GM21529 (cell line): Measurements from ENCODE around the gene NAA20.

ENCODE experiments used
- ATAC-seq: cut with Tn5 transposase; IDR thresholded peaks from one replicate; pipeline ENCODE4 v1.9.1; 2021; ENCODE audit not compliant: unreplicated experiment

The NAA20 gene, protein sequence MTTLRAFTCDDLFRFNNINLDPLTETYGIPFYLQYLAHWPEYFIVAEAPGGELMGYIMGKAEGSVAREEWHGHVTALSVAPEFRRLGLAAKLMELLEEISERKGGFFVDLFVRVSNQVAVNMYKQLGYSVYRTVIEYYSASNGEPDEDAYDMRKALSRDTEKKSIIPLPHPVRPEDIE

DNA sequence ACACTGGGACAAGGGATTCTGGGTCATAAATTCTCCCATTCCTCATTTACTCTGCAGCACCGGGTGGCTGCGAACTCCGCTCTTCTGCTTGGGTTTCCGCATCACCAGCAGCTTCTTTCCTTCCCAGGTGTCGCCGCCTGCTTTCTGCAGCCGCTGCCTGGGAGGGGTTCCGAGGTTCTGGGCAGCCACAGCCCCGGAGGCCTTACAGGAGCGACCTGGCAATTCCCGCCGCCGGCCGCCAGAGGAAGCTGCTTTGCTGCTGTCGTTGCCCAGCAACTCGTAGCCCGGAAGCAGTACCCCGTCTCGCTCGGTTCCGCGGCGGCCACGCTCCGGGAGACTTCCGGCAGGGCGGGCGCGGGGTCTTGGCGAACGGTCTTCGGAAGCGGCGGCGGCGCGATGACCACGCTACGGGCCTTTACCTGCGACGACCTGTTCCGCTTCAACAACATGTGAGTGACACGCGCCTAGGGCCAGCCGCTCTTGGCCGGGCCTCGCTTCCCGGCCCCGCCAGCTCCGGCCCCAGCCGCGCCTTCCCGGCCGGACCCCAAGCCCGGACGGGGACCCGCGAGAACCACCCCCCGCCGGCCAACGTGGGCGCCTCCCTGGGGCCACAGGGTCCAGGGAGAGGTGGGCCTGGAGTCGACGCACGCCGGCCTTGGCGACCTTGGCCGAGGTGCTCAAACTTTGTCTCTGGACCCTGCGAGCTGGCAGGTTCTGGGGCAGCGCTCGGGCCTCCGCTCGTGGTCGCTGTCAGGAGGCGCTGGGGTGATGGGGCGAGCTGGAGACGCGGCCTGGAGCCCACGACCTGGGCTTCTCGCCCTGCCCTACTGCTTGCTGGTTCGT, at the start of gene NAA20:
Gene NAA20 (plus strand): TSS at position 362 of the 843 bp plus-strand sequence. CDS start 35 bp downstream, at position 397.
- peak; percentile 98 for ATAC-seq

DNA sequence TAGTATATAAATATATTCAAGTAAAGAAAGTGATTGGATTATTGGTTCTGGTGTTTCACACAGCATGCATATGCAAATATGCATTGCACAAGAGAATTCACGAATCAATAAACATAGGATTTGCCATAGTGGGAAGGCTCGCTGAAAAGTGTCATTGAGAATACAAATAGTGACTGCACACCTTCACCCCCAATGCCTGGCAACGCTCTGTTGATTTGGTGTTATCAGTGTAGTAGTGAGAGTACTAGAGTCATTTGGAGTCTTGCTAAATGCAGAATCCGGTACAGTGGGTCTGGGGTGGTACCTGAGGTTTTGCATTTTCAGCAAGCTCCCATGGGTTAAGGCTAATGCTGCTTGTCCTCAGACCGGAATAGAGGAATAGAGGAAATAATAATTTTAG, 49.7 kb upstream of the NAA20 start:
- ATAC-seq: no peak

DNA sequence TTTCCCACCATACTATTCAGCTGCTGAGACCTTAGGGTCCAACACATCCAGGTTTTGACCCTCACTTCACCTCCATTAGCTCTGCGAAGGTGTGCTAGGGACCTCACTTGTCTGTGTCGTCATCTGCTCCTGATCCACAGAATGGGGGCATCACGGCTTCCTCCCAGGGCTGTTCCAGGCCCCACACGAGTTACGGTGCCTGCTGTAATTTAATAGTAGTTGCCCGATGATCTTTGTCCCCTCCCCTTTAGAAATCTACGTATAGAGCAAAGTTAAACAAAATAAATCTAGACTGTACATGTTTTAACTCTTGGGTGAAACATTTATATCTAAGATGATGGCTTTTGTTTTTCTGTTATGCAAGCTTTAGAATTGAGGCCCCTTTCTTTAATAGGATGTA, 49.1 kb upstream of the NAA20 start:
- ATAC-seq: no peak

DNA sequence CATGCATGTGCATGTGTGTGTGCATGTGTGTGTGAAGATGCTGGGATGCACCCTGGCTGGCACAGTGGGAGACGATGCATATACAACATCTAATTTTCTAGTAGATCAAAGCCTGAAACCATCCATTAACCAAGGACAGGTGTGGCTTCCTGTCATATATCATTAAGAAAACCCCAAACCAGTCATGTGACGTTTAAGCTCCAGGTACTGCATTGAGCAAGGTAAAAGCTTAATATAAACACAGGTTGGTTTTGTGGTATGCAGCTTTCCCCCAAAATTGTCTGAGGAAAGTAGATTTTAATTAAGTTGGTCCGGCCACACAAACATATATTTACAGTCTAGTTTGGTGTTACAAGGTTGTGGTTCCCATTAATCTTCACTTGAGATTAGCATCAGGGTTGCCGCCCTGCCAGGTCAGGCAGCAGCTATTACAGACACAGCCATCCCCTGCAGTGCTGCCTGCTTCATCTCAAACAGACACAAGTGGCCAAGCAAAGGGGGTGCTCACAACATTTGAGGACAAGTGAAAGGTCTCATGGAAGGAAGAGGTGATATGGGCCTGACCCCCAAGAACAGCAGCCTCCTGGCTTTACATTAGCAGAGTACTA, 48.6 kb upstream of the NAA20 start:
- no peak for ATAC-seq

DNA sequence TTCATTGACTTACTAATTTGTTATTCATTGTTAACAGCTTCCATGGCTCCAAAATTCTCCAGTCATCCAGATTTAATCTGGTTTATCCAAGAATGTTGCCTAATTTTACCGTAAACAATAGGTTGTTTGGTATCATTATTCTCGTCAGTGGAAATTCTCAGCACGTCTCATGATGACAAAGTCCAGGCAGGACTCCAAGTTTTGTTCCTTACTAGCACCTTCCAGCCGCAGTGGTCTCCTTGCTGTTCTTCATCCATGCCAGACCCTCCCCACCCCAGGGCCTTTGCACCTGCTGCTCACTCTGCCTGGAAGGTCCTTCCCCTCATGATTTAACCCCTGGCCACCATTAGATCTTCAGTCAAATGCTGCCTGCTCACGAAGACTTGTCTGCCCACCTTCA, 48.1 kb upstream of the NAA20 start:
- ATAC-seq: no peak

DNA sequence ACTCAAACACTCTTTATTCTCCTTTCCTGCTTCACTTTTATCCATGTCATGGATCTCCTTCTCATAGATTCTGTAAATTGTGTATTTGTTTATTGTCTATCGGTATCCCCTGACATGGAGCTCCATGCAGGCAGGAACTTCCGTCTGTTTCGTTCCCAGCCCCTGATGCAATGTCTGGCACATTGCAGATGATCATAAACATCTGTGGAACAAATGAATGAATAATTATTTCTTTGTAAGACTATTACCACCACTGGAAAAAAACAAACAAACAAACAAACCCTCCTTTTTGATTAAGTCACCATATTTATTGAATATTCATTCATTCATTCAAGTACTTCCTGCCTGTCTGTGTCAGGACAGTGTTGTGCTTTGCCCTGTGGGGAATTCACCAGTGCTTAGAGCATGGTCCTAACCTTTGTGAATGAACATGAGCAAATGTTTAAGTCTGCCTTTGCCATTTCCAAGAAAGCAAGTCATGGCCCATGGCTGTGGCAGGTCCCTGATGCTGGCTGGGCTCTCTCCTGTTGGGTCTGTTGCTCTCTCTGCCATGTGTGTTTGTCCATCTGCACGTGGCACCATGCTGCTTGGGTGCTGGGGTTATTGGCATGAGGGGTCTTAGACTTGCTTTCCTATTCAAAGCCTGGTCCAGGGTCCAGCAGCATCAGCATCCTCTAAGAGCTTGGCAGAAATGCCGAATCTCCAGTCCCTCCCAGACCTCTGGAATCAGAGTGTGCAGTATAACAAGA, 47.5 kb upstream of the NAA20 start:
- ATAC-seq: no peak

DNA sequence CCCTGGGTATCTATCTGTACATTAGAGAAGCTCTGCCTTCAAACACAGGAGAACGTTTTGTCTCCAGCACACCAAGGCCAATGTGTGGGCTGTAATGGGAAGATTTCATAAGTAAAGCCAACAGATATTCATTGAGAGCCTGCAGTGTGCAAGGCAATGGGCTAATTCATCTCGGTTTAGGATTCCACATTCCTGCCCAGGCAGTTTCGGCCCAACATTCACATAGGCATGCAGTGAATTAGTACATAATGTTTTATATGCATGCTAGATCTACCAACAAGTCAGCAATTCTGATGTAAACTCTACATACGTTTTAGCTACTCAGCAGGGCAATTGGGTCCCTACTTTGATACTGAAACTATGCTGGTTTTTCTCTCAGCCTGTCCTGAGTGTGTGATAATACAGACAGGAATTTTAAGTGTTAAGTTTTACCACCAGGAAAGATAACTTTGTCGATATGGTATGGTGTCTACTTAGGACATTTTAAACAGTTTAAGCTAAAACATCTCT, 46.9 kb upstream of the NAA20 start:
- no peak for ATAC-seq

DNA sequence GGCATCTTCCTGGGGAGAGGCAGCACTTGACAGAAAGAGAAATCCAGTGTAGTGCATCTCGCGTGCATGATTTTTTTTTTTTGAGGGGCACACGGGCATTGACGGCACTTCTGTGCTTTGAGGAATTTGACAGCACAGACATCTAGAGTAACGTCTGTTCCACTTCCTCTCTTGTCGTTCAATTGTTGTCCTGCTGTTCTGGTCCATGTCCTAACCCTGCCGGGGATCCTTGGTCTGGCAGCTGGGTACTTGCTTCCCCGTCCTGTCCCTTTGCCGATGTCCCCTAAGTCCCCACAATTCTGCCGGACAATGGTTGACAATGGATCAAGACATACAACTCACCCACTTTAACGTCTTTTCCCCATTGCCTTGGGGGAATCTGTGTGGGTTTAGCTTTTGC, 46.0 kb upstream of the NAA20 start:
- no peak for ATAC-seq

DNA sequence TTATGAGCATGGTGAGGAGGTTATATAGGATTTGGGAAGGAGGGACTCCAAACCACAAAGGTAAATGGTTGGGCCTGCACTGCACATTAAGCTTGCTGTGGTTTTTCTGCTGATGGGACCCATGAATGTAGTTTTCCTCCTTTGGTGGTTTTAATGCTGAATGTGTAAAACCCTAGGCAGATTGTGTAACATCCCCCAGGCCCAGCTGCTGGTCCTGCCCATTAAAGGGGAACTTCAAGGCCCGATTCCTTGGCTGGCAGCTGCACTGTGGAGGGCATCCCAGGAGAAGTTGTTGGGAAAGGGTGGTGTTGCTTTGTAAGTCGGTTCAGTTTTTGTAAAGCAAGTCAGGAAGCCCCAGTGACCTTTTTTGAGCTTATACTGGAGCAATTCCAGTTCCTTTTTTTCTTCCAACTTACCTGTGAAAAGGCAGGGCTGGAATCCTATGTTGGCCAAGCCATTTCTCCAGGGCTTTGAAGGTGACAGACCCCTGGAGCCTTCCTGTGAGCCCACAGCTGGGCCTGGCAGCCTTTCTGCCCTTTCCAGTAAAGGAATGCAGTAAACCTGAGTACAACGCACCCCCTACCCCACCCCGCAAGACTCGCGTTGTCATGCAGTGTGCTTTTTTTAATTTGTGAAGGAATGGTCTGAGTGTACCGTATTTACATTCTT, 43.1 kb upstream of the NAA20 start:
- ATAC-seq: no peak

DNA sequence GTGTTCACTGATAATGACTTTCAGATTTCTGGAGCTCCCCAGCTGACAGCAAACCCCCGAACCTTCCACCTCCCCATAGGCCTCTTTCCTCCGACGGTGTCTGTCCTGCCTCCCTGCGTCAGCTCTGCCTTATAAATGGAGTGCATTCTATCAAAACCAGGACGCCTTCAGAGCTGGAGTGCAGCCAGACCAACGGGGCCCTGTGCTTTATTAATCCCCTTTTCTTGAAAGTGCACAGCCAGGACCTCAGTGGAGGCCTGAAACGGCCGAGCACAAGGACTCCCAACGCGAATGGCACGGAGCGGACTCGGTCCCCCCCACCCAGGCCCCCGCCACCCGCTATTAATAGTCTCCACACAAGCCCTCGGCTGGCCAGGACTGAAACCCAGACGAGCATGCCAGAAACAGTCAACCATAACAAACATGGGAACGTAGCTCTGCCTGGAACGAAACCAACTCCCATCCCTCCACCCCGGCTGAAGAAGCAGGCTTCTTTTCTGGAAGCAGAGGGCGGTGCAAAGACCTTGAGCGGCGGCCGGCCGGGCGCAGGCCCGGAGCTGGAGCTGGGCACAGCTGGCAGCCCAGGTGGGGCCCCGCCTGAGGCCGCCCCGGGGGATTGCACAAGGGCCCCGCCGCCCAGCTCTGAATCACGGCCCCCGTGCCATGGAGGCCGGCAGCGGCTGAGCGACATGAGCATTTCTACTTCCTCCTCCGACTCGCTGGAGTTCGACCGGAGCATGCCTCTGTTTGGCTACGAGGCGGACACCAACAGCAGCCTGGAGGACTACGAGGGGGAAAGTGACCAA, 42.3 kb upstream of the NAA20 start:
- ATAC-seq: no peak

DNA sequence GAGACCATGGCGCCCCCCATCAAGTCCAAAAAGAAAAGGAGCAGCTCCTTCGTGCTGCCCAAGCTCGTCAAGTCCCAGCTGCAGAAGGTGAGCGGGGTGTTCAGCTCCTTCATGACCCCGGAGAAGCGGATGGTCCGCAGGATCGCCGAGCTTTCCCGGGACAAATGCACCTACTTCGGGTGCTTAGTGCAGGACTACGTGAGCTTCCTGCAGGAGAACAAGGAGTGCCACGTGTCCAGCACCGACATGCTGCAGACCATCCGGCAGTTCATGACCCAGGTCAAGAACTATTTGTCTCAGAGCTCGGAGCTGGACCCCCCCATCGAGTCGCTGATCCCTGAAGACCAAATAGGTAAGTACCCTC, 41.7 kb upstream of the NAA20 start:
- ATAC-seq: no peak

DNA sequence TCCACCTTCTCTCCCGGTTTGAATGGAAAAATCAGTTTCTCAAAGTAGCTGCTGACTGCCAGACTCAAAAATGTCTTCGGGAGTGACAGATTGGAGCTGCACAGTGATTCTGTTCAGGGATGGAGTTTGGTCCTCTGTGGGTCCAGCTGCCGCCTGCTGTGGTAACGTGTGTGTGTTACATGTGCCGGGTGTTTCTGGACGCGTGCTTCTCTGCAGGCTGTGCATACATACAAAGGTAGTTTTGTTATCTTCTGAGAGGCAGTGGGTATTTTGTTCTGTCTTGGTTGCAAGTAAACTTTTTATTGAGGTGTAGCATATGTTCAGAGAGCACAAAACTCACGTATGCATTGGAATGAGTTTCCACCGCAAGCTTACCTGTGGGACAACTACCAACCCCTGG, 41.3 kb upstream of the NAA20 start:
- no peak for ATAC-seq

DNA sequence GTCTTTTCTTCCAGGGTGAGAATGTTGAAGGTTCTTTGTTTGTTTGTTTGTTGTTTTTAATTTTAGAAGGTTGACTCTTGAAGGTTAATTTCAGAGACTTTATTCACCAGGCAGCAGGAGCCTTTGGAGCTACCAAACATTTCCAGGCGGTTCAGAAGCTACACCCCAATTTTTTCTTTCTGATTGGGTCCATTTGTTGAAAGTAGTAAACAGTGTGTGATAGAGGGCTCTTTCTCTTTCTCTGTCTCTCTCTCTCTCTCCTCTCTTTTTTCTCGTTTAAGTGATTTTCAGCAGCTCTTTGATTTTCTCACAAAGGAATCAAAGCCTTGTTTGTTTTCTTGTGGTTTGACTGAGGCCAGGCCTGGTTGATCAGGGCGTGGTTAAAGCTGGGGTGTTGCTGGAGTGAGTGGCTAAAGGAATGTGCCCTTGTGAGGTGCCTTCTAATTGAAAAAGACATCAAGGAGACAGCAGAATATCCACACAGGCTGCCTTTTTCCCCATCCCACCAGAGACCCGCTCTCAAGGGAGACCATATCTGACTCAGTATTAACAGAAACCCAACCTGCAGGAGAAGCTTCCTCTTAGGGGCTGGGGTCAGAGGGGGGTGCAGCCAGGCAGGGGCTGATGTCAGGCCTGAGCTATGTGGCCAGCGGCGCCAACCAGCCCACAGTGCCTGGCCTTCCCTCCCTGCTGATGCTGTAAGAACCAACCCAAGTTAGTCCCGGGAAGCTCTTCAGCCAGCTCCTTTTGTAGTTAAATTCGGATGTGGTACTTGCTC, 40.4 kb upstream of the NAA20 start:
- ATAC-seq: no peak

DNA sequence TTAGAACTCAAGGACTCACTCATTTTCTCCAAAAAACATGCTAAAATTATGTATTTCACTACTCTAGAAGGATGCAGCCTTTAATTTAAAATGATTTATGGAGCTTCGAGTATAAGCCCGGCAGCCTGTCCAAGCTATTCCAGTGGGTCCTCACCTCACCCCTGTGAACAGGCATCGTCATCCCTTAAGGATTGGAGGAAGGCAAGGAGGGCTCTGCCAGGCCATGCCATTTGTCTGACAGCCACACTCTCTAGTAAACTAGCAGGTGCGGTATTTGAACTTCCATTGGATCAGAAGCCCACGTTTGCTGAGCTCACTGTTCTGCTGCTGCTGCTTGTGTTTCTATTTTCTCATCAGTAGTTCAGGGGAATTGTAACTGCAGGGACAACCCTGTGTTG, 39.8 kb upstream of the NAA20 start:
- no peak for ATAC-seq

DNA sequence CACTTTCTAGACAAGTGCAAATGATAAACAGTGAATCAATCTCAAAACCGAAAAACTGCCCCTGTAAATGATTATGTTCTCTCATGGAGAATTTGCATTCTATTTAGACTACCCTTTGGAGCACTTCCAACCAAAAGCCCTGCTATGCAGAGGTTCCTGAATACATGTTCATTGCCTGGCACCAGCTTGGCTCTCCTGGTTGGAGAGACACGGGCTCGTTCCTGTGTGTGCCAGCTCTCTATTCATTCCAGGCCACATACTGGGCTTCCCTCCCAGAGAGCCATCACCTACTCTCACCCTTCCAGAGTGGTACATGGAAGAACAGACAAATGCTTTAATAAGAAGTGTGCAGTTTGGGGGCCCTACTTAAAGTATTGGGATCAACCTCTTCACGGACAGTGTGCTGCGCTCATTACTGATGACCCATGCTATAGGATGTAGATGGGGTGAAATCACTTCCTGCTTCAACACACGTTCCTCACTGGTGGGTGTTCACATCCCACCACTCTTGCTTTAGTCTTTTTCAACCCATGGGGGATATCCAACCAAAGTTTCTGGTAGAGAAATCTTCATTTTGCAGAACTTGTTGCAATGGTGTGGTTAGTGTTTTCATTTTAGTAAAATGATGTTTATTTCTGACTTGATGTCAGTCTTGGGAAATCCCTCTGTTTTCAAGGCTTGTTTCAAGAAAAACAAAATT, 38.5 kb upstream of the NAA20 start:
- no peak for ATAC-seq

DNA sequence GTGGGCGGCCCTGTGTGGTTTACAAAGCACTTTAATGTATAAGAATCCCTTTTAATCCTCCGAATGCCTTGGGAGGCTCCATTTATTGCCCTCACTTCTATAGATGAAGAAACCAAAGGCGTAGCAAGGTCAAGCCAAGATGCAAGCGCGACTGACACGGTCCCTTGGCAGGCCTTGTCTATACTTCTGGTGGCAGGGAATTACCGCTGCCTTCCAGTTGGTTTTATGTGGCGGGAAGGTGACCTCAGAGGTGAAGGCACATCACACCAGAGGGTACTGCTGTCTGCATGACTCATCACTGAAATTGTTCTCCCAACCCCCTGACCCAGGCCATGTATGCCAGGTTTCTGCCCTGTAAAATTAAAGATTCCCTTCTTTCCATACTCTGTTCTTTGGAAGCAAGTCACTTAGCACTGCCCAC, 36.1 kb upstream of the NAA20 start:
- ATAC-seq: no peak

DNA sequence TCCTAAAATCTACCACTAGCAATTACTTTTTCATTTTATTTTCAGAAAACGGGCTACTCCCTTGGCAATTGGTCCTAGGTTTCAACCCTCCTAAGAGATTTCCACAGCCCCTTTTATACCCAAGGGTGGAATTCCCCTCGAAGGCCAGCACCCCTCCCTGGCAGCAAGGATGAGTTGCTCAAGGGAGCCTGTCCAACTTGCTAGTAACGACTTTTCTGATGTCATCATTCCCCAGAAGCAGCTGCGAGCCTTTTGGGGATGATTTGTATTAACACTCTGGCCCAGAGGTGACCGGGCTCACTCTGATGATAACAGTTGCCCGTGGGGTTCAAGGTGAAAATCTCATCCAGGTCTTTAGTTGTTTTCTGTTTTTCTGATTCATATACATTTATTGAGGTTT, 30.7 kb upstream of the NAA20 start:
- no peak for ATAC-seq

DNA sequence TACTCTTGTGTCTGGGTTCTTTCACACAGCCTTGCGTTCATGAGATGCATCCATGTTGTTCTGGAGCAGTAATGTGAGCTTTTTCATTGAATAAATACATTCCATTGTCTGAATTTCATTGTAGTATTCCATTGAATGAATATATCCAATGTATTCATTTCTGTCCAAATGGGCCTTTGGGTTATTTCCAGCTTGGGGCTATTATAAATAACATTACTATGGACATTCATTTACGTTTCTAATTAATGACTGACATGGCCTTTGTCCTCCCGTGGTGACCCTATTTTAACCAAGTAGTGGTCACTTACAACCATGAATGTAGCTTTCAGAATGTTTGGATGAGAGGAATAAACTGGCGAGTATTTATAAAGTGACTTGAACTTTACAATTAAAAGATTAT, 30.1 kb upstream of the NAA20 start:
- no peak for ATAC-seq

DNA sequence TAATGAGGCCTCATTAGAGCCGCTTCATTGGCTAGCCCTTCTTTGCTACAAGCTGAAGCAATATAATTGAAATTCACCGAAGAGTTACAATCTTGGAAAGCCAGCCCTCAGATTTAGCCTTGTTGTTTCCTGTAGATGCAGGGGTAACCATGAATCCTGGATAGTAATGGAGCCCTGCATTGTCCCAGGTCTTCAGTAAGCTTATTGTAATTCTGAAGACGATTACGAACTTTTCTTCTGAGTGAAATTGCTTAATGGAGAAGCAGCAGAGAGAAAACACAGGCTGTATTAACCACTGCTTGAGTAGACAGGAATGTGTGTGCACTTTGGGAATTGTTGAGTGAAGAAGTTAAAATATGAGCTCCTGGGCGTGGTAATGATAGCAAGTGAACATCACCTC, 26.3 kb upstream of the NAA20 start:
- no peak for ATAC-seq
